ENCODE measurements around the gene PMAIP1. TPM values are rescaled to one million over a fixed set of nuclear protein-coding genes. Genes with fewer than 3 reads are reported as not detected.

PMAIP1 gene
- total RNA-seq, 1 experiment from 2014 or later = 28.0 TPM

- no peak for TF ChIP-seq CTCF (IDR thresholded peaks at IDR 0.05; ENCODE audit: unreplicated experiment)
- H3K36me3 Mint-ChIP-seq (ENCODE audit: insufficient read depth, unreplicated experiment) = no peaks in the 10 kb centered on the region
- no peaks in the 10 kb centered on the region for H3K27me3 Mint-ChIP-seq (ENCODE audit: insufficient read depth, unreplicated experiment)
- no peak overlapping the region for H3K4me3 Mint-ChIP-seq (ENCODE audit: unreplicated experiment)
- ChIA-PET POLR2A (interaction anchor here (3.1 kb wide), 1 partner anchor 13 kb away, joined by 34 read pairs; no protein-coding TSS in a partner anchor), CTCF (interaction anchor here (0.5 to 0.6 kb wide), 4 partner anchors 12 to 375 kb away, joined by 3 read pairs; partner anchors contain the start of gene PMAIP1)
- peak; percentile 84 for DNase-seq (ENCODE audit: unreplicated experiment)
- H3K9me3 Mint-ChIP-seq (ENCODE audit: unreplicated experiment) = no peaks in the 10 kb centered on the region
- peak overlapping the region; percentile 78 for H3K27ac Mint-ChIP-seq (ENCODE audit: low read depth, unreplicated experiment)
- intact Hi-C loops (cut with micrococcal nuclease) = no loop called here
- peaks cover 14% of the 10 kb centered on the region for H3K4me1 Mint-ChIP-seq (ENCODE audit: insufficient read depth, unreplicated experiment)
- BruUV-seq (replicated peaks) = no TSS peak
Measured at GRCh38 chr18:59917422-59917821, 17.6 kb downstream of the PMAIP1 start.

GRCh38 chr18:59918320-59918755 lies 18.5 kb downstream of the PMAIP1 start:
- CTCF ChIA-PET = interaction anchor here (0.6 to 1.3 kb wide), 4 partner anchors 18 to 447 kb away, joined by 3 to 6 read pairs (median 3); no protein-coding TSS in a partner anchor
- Mint-ChIP-seq H3K27me3 (ENCODE audit: insufficient read depth, unreplicated experiment) (no peaks in the 10 kb centered on the region), H3K4me1 (ENCODE audit: insufficient read depth, unreplicated experiment) (peaks cover 17% of the 10 kb centered on the region), H3K27ac (ENCODE audit: low read depth, unreplicated experiment) (peak overlapping the region; percentile 78), H3K9me3 (ENCODE audit: unreplicated experiment) (no peaks in the 10 kb centered on the region), H3K4me3 (ENCODE audit: unreplicated experiment) (peak overlapping the region; percentile 59), H3K36me3 (ENCODE audit: insufficient read depth, unreplicated experiment) (no peaks in the 10 kb centered on the region)
- POLR2A ChIA-PET = interaction anchor here (0.6 to 3.1 kb wide), 9 partner anchors 9 to 592 kb away, joined by 3 to 34 read pairs (median 4); partner anchors contain the start of gene PMAIP1
- intact Hi-C loops (cut with micrococcal nuclease) = no loop called here
- DNase-seq (ENCODE audit: unreplicated experiment) = peak; percentile 82
- no TSS peak for BruUV-seq (replicated peaks)
- no peak for TF ChIP-seq CTCF (IDR thresholded peaks at IDR 0.05; ENCODE audit: unreplicated experiment)

DNA sequence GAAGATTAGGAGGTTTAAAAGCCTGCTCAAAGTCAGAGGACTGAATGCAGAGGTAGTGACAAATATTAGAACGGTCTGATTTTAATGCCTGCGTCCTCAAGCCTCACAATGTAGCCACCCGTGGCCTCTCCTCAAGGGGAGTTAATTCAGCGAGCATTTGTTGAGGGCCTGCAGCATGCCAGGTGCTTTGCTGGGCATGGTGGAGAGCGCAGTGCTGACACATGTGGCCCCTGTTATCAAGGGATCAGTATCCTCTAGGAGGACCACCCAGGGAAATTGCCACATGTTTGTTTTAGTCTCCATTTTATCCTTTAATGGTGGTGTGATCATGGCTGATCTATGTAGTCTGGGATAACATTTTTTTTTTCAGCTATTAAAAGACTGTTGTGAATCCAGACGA lies 19.2 kb downstream of the PMAIP1 start:
- ChIA-PET CTCF (interaction anchor here (0.7 to 1.3 kb wide), 5 partner anchors 8 to 83 kb away, joined by 3 to 6 read pairs (median 3); no protein-coding TSS in a partner anchor), POLR2A (interaction anchor here (0.8 to 3.1 kb wide), 8 partner anchors 8 to 54 kb away, joined by 3 to 34 read pairs (median 4); partner anchors contain the start of gene PMAIP1)
- TF ChIP-seq CTCF (IDR thresholded peaks at IDR 0.05; ENCODE audit: unreplicated experiment) = no peak
- Mint-ChIP-seq H3K4me3 (ENCODE audit: unreplicated experiment) (no peak overlapping the region), H3K27ac (ENCODE audit: low read depth, unreplicated experiment) (no peak overlapping the region), H3K36me3 (ENCODE audit: insufficient read depth, unreplicated experiment) (no peaks in the 10 kb centered on the region), H3K27me3 (ENCODE audit: insufficient read depth, unreplicated experiment) (no peaks in the 10 kb centered on the region), H3K4me1 (ENCODE audit: insufficient read depth, unreplicated experiment) (peaks cover 22% of the 10 kb centered on the region), H3K9me3 (ENCODE audit: unreplicated experiment) (no peaks in the 10 kb centered on the region)
- BruUV-seq (replicated peaks) = no TSS peak
- intact Hi-C loops (cut with micrococcal nuclease) = no loop called here
- no peak for DNase-seq (ENCODE audit: unreplicated experiment)

GRCh38 chr18:59921384-59921891 lies 21.6 kb downstream of the PMAIP1 start:
- TF ChIP-seq CTCF (IDR thresholded peaks at IDR 0.05; ENCODE audit: unreplicated experiment) = no peak
- intact Hi-C loops (cut with micrococcal nuclease) = no loop called here
- Mint-ChIP-seq H3K27ac (ENCODE audit: low read depth, unreplicated experiment) (no peak overlapping the region), H3K4me3 (ENCODE audit: unreplicated experiment) (no peak overlapping the region), H3K9me3 (ENCODE audit: unreplicated experiment) (no peaks in the 10 kb centered on the region), H3K4me1 (ENCODE audit: insufficient read depth, unreplicated experiment) (peaks cover 22% of the 10 kb centered on the region), H3K36me3 (ENCODE audit: insufficient read depth, unreplicated experiment) (no peaks in the 10 kb centered on the region), H3K27me3 (ENCODE audit: insufficient read depth, unreplicated experiment) (no peaks in the 10 kb centered on the region)
- POLR2A ChIA-PET = interaction anchor here (0.7 kb wide), 1 partner anchor 21 kb away, joined by 4 read pairs; the partner anchor contains the start of gene PMAIP1
- BruUV-seq (replicated peaks) = no TSS peak
- CTCF ChIA-PET = no interaction called here
- DNase-seq (ENCODE audit: unreplicated experiment) = no peak

Measured in MCF 10A (cell line).